Natural killer cell (primary cell): ENCODE results near the gene NEFH. TPM values are rescaled to one million over a fixed set of nuclear protein-coding genes. Genes with fewer than 3 reads are reported as not detected.

Source experiments
- ATAC-seq, 3 donors: fragments of 150-1000 bp in 2 of 3; fragments of 200-7000 bp in 1 of 3; cut with Tn5 transposase; 1 replicate in 1 of 3; 2 replicates in 2 of 3; pipeline ENCODE4 v1.10.0; 2021; ENCODE audit warnings: mild to moderate bottlenecking in 2 of 3, moderate library complexity in 2 of 3
- DNase-seq, 2 donors: peaks; one replicate each; pipeline versions ENCODE4 v3.0.0 to v3.0.0-alpha.2; 2013 to 2021; ENCODE audit warnings: mixed read lengths in 1 of 2
- H3K27ac ChIP-seq: one replicate; pipeline ENCODE4 v1.5.1; 2013; ENCODE audit warnings: mild to moderate bottlenecking, low read length
- H3K27me3 ChIP-seq: one replicate; pipeline ENCODE4 v1.6.1; 2013; ENCODE audit warnings: low read length; ENCODE audit not compliant: control insufficient read depth, insufficient read depth
- H3K36me3 ChIP-seq: one replicate; pipeline ENCODE4 v1.6.1; 2013; ENCODE audit warnings: low read length; ENCODE audit not compliant: control insufficient read depth, insufficient read depth
- H3K4me1 ChIP-seq: one replicate; pipeline ENCODE4 v1.6.1; 2013; ENCODE audit warnings: low read length; ENCODE audit not compliant: control insufficient read depth, insufficient read depth
- H3K4me3 ChIP-seq: one replicate; pipeline ENCODE4 v1.5.1; 2013; ENCODE audit warnings: low read length
- H3K9me3 ChIP-seq: one replicate; pipeline ENCODE4 v1.6.1; 2013; ENCODE audit warnings: low read length; ENCODE audit not compliant: control insufficient read depth, insufficient read depth
- H3K27ac Mint-ChIP-seq, 2 donors: one replicate each; pipeline ENCODE4 v1.8.0; 2022; ENCODE audit warnings: mild to moderate bottlenecking in 2 of 2, mixed read lengths in 2 of 2, moderate library complexity in 1 of 2
- H3K27me3 Mint-ChIP-seq, 2 donors: one replicate each; pipeline ENCODE4 v1.8.0; 2022; ENCODE audit warnings: low read depth in 2 of 2, mixed read lengths in 2 of 2
- H3K36me3 Mint-ChIP-seq: one replicate; pipeline ENCODE4 v1.8.0; 2022; ENCODE audit warnings: mixed read lengths
- H3K4me1 Mint-ChIP-seq, 2 donors: one replicate each; pipeline ENCODE4 v1.8.0; 2022; ENCODE audit warnings: mixed read lengths in 2 of 2
- H3K4me3 Mint-ChIP-seq: one replicate; pipeline ENCODE4 v1.8.0; 2022; ENCODE audit warnings: mild to moderate bottlenecking, moderate library complexity, mixed read lengths
- H3K9me3 Mint-ChIP-seq, 2 donors: one replicate each; pipeline ENCODE4 v1.8.0; 2022; ENCODE audit warnings: mixed read lengths in 2 of 2
- CTCF ChIP-seq: fragments of 200-600 bp; IDR thresholded peaks from one replicate; pipeline ENCODE4 v1.8.0; 2022; ENCODE audit warnings: antibody characterized with exemption
- WGBS: methylation state at CpG from one replicate; pipeline ENCODE4 v1.1.7; 2013; ENCODE audit warnings: missing lambda C conversion rate; ENCODE audit not compliant: insufficient coverage; 5-methylcytosine and 5-hydroxymethylcytosine counted together
- intact Hi-C: fragments of 100-400 bp; cut with micrococcal nuclease; formaldehyde crosslinking; loops from one replicate; pipeline ENCODE4 v1.14.2; 2022
- total RNA-seq, 4 donors: library from RNA; stranded (reverse); fragments of 120-200 nt in 1 of 4; gene quantifications; one replicate each; pipeline versions ENCODE4 v1.2.3 to v1.2.4, GENCODE V29; 2013 to 2022

NEFH gene
- total RNA-seq, 3 donors from 2014 or later (not counting 1 experiment from before 2014, with no cell fraction given), result 0.09 to 0.48 (median 0.12) TPM

GRCh38 chr22:29454276-29454675 lies 25.7 kb upstream of the NEFH start:
- no peak overlapping the region for H3K27ac ChIP-seq
- H3K27ac Mint-ChIP-seq, result no peak overlapping the region
- no peaks in the 10 kb centered on the region for H3K4me1 ChIP-seq
- 94% methylated on average over 8 of the region's 8 CpGs for WGBS
- no peaks in the 10 kb centered on the region for H3K36me3 ChIP-seq
- no peak for TF ChIP-seq CTCF
- no peak overlapping the region for H3K4me3 ChIP-seq
- intact Hi-C loops, result no loop called here
- DNase-seq, result no peak
- H3K36me3 Mint-ChIP-seq, result no peaks in the 10 kb centered on the region
- ATAC-seq, result no peak
- H3K27me3 Mint-ChIP-seq, result no peaks in the 10 kb centered on the region
- H3K27me3 ChIP-seq, result no peaks in the 10 kb centered on the region
- H3K9me3 ChIP-seq, result no peaks in the 10 kb centered on the region
- H3K4me3 Mint-ChIP-seq, result no peak overlapping the region
- no peaks in the 10 kb centered on the region for H3K4me1 Mint-ChIP-seq
- H3K9me3 Mint-ChIP-seq, result no peaks in the 10 kb centered on the region

- Histone ChIP-seq H3K36me3 (no peaks in the 10 kb centered on the region), H3K4me1 (no peaks in the 10 kb centered on the region), H3K27ac (no peak overlapping the region), H3K9me3 (no peaks in the 10 kb centered on the region), H3K4me3 (no peak overlapping the region), H3K27me3 (no peaks in the 10 kb centered on the region)
- ATAC-seq (no peak), DNase-seq (no peak)
- H3K27me3 Mint-ChIP-seq, result no peaks in the 10 kb centered on the region
- WGBS, result 93% methylated on average over 9 of the region's 9 CpGs
- intact Hi-C loops, result no loop called here
- no peak overlapping the region for H3K27ac Mint-ChIP-seq
- H3K9me3 Mint-ChIP-seq, result no peaks in the 10 kb centered on the region
- no peak for TF ChIP-seq CTCF
- no peaks in the 10 kb centered on the region for H3K36me3 Mint-ChIP-seq
- H3K4me1 Mint-ChIP-seq, result no peaks in the 10 kb centered on the region
- H3K4me3 Mint-ChIP-seq, result no peak overlapping the region
These were observed 23.8 kb upstream of the NEFH start for GRCh38 chr22:29456211-29456671.

GRCh38 chr22:29457730-29458129 lies 22.3 kb upstream of the NEFH start:
- Mint-ChIP-seq H3K4me3 (no peak overlapping the region), H3K4me1 (no peaks in the 10 kb centered on the region), H3K9me3 (no peaks in the 10 kb centered on the region), H3K27me3 (no peaks in the 10 kb centered on the region), H3K27ac (no peak overlapping the region), H3K36me3 (no peaks in the 10 kb centered on the region)
- no peak overlapping the region for H3K4me3 ChIP-seq
- H3K9me3 ChIP-seq, result no peaks in the 10 kb centered on the region
- H3K4me1 ChIP-seq, result no peaks in the 10 kb centered on the region
- no peak for TF ChIP-seq CTCF
- intact Hi-C loops, result no loop called here
- peak in 1 of 2 donors; percentile 36 for DNase-seq
- no peak overlapping the region for H3K27ac ChIP-seq
- H3K27me3 ChIP-seq, result no peaks in the 10 kb centered on the region
- ATAC-seq, result peak in 2 of 3 donors; percentile 35 to 53
- 39% methylated on average over 4 of the region's 4 CpGs for WGBS
- H3K36me3 ChIP-seq, result no peaks in the 10 kb centered on the region

GRCh38 chr22:29458551-29458950 lies 21.5 kb upstream of the NEFH start:
- H3K4me1 ChIP-seq, result no peaks in the 10 kb centered on the region
- TF ChIP-seq CTCF, result no peak
- Mint-ChIP-seq H3K36me3 (no peaks in the 10 kb centered on the region), H3K9me3 (no peaks in the 10 kb centered on the region), H3K4me1 (no peaks in the 10 kb centered on the region), H3K27ac (no peak overlapping the region), H3K27me3 (no peaks in the 10 kb centered on the region), H3K4me3 (no peak overlapping the region)
- intact Hi-C loops, result no loop called here
- no peak overlapping the region for H3K27ac ChIP-seq
- DNase-seq (no peak), ATAC-seq (no peak)
- no peaks in the 10 kb centered on the region for H3K36me3 ChIP-seq
- no peak overlapping the region for H3K4me3 ChIP-seq
- no peaks in the 10 kb centered on the region for H3K27me3 ChIP-seq
- no peaks in the 10 kb centered on the region for H3K9me3 ChIP-seq
